Measurements from ENCODE around the gene SPON1.

- TF ChIP-seq CTCF (IDR thresholded peaks at IDR 0.05) (no peak), POLR2A (IDR thresholded peaks at IDR 0.05) (no peak)
Observed at GRCh38 chr11:13947379-13947778, 15.1 kb upstream of the SPON1 start.
